ENCODE results near the gene SLC1A2.

- TF ChIP-seq CTCF (conservative IDR thresholded peaks at IDR 0.05; ENCODE audit: low read depth in 2 of 2), result no peak
- no peak for TF ChIP-seq POLR2AphosphoS5 (IDR thresholded peaks at IDR 0.05; ENCODE audit: low read depth)
- TF ChIP-seq NANOG (IDR thresholded peaks at IDR 0.05; ENCODE audit: borderline replicate concordance), result no peak
Observed at GRCh38 chr11:35248558-35249323, 170.6 kb downstream of the SLC1A2 start.

Data from GM23338 (cell line).